Right lobe of liver (tissue), 6 donors: ENCODE results near the gene NCOA5. TPM values are rescaled to one million over a fixed set of nuclear protein-coding genes. Genes with fewer than 3 reads are reported as not detected.

Source experiments
- ATAC-seq, 4 donors: fragments of 200-7000 bp; cut with Tn5 transposase; one replicate each; pipeline ENCODE4 v1.9.1; 2020; ENCODE audit warnings: mild to moderate bottlenecking in 4 of 4, moderate library complexity in 4 of 4
- DNase-seq, 3 donors: peaks; one replicate each; pipeline ENCODE4 v3.0.0-alpha.2; 2020
- H3K27ac ChIP-seq, 3 donors: fragments of 200-600 bp; one replicate each; pipeline ENCODE4 v1.8.0; 2022
- H3K27me3 ChIP-seq, 2 donors: fragments of 200-600 bp; one replicate each; pipeline ENCODE4 v1.8.0; 2022
- H3K36me3 ChIP-seq, 4 donors: fragments of 200-600 bp; sonication (generic) in 1 of 4; one replicate each; pipeline versions ENCODE4 v1.5.1 to v1.8.0; 2017 to 2022; ENCODE audit warnings: control low read depth in 1 of 4
- H3K4me1 ChIP-seq, 4 donors: fragments of 200-600 bp; sonication (generic) in 1 of 4; one replicate each; pipeline versions ENCODE4 v1.5.1 to v1.8.0; 2017 to 2022; ENCODE audit warnings: control low read depth in 1 of 4
- H3K4me3 ChIP-seq, 3 donors: fragments of 200-600 bp; one replicate each; pipeline ENCODE4 v1.8.0; 2022
- H3K9me3 ChIP-seq, 4 donors: fragments of 200-600 bp; sonication (generic) in 1 of 4; one replicate each; pipeline versions ENCODE4 v1.5.1 to v1.8.0; 2017 to 2022; ENCODE audit warnings: control low read depth in 1 of 4
- POLR2A ChIP-seq: fragments of 450-650 bp; IDR thresholded peaks from one replicate; pipeline ENCODE4 v1.6.1; 2017; ENCODE audit warnings: antibody characterized with exemption, mild to moderate bottlenecking
- WGBS: methylation state at CpG from one replicate; pipeline ENCODE4 v1.1.6; 2018; ENCODE audit warnings: low coverage, low lambda C conversion rate; ENCODE audit not compliant: insufficient coverage; ENCODE audit errors: missing lambda C conversion rate; 5-methylcytosine and 5-hydroxymethylcytosine counted together
- intact Hi-C, 2 donors: fragments of 100-400 bp; cut with DNase I; formaldehyde crosslinking; loops; one replicate each; pipeline versions ENCODE4 v1.11.2 to v1.14.1; 2022
- total RNA-seq, 6 experiments: library from RNA; depleted of rRNA in 2 of 6; stranded (reverse); fragments of >200 nt in 2 of 6; fragmentation: NEBNext Ultra II Directional in 3 of 6; extraction: Animal tissue kit (Norgen Biotek cat#: 25700) in 3 of 6; gene quantifications; one replicate each; pipeline versions ENCODE4 v1.1.0 to v1.2.4, GENCODE V29; 2016 to 2023
- TF ChIP-seq, protein P1 (sequence below), 4 donors: fragments of 200-600 bp in 3 of 4; fragments of 450-650 bp in 1 of 4; IDR thresholded peaks; one replicate each; pipeline versions ENCODE4 v1.5.1 to v1.8.0; 2016 to 2022; ENCODE audit warnings: antibody characterized with exemption in 4 of 4, mild to moderate bottlenecking in 2 of 4
- donor health status: DM: no; HTN: yes; CAD: no.
- donor health status: DM: no; HTN: no; CAD: no.
- donor health status: DM: no; HTN: no; CAD: no.
- donor health status: DM: no; HTN: yes; CAD: no.
- donor health status: DM: no; HTN: yes; CAD: no.

Gene NCOA5
- total RNA-seq, 6 experiments from 2014 or later = 5.1 to 10.4 (median 8.8) TPM

DNA sequence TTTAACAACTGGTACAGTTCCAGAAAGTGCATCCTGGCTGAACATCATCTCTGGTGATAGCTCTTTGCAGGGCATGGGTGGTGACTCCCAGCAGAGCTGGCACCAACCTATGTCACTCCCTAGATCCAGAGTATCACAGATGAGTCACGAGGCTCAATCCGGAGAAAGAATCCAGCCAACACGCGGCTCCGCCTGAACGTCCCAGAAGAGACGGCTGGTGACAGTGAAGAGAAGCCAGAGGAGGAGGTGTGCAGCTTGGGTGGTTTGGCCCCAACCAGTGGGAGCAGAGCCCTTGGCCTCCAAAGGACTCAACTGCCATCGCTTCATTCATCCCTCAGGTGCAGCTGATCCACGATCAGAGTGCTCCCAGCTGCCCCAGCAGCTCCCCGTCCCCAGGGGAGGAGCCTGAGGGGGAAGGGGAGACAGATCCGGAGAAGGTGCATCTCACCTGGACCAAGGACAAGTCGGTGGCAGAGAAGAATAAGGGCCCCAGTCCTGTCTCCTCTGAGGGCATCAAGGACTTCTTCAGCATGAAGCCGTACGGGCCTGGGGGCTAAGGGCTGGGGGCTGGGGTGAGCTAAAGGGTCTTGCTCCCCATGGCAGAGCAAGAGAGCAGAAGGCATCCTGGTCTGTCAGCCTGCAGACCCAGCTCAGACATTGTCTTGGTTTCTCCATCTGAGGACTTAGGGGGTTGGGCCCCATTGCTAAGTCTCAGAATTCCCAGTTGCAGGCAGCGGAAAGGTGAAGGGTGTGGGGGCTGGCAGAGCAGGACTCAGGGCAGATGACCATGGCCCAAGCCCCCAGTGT is 33.5 kb downstream of the NCOA5 start:
- intact Hi-C loops = no loop called here
- DNase-seq (no peak), ATAC-seq (no peak)
- Histone ChIP-seq H3K9me3 (no peaks in the 10 kb centered on the region), H3K4me3 (no peak overlapping the region), H3K36me3 (peaks cover 0 to under 1% (median 0%) of the 10 kb centered on the region in 4 donors), H3K27me3 (no peaks in the 10 kb centered on the region), H3K4me1 (peaks cover 0 to 22% (median 0%) of the 10 kb centered on the region in 4 donors), H3K27ac (no peak overlapping the region)
- WGBS = 74% methylated on average over 9 of the region's 15 CpGs
- TF ChIP-seq, protein P1, sequence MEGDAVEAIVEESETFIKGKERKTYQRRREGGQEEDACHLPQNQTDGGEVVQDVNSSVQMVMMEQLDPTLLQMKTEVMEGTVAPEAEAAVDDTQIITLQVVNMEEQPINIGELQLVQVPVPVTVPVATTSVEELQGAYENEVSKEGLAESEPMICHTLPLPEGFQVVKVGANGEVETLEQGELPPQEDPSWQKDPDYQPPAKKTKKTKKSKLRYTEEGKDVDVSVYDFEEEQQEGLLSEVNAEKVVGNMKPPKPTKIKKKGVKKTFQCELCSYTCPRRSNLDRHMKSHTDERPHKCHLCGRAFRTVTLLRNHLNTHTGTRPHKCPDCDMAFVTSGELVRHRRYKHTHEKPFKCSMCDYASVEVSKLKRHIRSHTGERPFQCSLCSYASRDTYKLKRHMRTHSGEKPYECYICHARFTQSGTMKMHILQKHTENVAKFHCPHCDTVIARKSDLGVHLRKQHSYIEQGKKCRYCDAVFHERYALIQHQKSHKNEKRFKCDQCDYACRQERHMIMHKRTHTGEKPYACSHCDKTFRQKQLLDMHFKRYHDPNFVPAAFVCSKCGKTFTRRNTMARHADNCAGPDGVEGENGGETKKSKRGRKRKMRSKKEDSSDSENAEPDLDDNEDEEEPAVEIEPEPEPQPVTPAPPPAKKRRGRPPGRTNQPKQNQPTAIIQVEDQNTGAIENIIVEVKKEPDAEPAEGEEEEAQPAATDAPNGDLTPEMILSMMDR (IDR thresholded peaks at IDR 0.05) = no peak
- no peak for TF ChIP-seq POLR2A

- TF ChIP-seq, protein P1 (IDR thresholded peaks at IDR 0.05) = no peak
- TF ChIP-seq POLR2A = no peak
- Histone ChIP-seq H3K36me3 (no peaks in the 10 kb centered on the region), H3K27ac (no peak overlapping the region), H3K4me1 (peaks cover 0 to 15% (median 0%) of the 10 kb centered on the region in 4 donors), H3K27me3 (no peaks in the 10 kb centered on the region), H3K4me3 (no peak overlapping the region), H3K9me3 (no peaks in the 10 kb centered on the region)
- intact Hi-C loops = no loop called here
- 47% methylated on average over 1 of the region's 1 CpG for WGBS
- no peak for ATAC-seq
- no peak for DNase-seq
Measured at GRCh38 chr20:46055269-46055668, 34.5 kb downstream of the NCOA5 start.

DNA sequence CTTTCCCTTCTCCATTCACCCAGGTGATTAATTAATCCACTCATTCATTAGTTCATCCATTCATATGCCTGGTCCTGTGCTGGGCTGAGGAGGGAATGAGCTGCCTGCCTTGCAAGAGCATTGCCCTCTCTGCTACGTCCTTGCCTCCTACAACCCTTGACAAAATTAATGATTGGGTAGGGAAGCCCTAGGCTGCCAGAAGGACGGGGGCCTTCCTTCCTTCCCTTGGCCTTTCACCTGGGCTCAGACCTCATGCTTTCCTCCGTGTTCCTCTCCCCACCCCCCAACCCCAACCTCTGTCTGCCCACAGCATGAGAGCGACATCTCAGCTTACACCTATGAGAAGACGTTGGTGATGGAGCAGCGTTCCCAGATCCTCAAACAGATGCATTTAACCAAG is 35.2 kb downstream of the NCOA5 start:
- Histone ChIP-seq H3K27me3 (no peaks in the 10 kb centered on the region), H3K4me3 (no peak overlapping the region), H3K9me3 (no peaks in the 10 kb centered on the region), H3K27ac (no peak overlapping the region), H3K36me3 (no peaks in the 10 kb centered on the region), H3K4me1 (peaks cover 0 to 15% (median 0%) of the 10 kb centered on the region in 4 donors)
- TF ChIP-seq POLR2A = no peak
- TF ChIP-seq, protein P1 (IDR thresholded peaks at IDR 0.05) = no peak
- WGBS = 30% methylated on average over 5 of the region's 6 CpGs
- intact Hi-C loops = no loop called here
- DNase-seq (no peak), ATAC-seq (no peak)

DNA sequence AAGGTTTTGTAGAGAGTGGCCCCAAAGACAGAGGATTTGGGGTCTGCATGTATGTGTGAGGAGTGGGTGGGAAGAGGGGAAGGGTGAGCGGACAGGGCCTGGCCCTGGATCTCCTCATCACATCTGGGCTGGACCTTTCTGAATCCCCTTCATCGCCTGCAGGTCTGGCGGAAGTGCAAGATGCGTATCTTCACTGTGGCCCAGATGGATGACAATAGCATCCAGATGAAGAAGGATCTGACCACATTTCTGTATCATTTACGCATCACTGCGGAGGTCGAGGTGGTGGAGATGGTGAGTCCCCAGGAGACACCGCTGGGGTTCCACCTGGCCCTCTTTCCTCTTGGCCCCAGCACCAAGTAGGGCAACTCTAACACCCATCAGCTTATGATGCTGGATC is 36.3 kb downstream of the NCOA5 start:
- ATAC-seq (no peak), DNase-seq (no peak)
- intact Hi-C loops = no loop called here
- Histone ChIP-seq H3K9me3 (no peaks in the 10 kb centered on the region), H3K4me1 (peaks cover 0 to 9% (median 0%) of the 10 kb centered on the region in 4 donors), H3K4me3 (no peak overlapping the region), H3K27me3 (no peaks in the 10 kb centered on the region), H3K27ac (no peak overlapping the region), H3K36me3 (no peaks in the 10 kb centered on the region)
- TF ChIP-seq, protein P1 (IDR thresholded peaks at IDR 0.05) = no peak
- no peak for TF ChIP-seq POLR2A
- WGBS = 90% methylated on average over 2 of the region's 8 CpGs
